T follicular helper cell (primary cell): ENCODE results near the gene IPO9.
"Not testable (repeated sequence)": the region's sequence is repeated elsewhere in the genome, so short reads cannot be mapped to it uniquely, and the experiment has no call there.

ENCODE experiments used
- DNase-seq: peaks from one replicate; pipeline ENCODE4 v3.0.0-alpha.2; 2020; ENCODE audit warnings: low read depth

IPO9 gene

DNA sequence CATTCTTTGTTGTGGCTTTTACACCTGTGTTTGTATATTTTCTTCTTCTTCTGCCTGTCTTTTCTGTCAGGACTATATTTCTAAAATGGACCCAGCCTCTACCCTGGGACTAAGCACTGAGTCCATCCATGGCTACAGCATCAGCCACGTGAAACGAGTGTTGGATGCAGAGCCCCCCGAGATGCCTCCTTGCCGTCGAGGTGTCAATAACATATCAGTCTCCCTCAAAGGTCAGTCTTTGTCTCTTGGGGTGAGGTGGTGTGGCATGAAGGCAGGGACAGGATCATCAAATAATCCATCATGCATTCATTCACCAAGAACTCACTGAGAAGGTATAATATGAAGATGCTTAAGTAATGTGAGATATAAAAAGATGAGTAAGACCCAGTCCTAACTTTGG lies 19.1 kb upstream of the IPO9 start:
- DNase-seq, result no peak

- DNase-seq, result no peak
Observed at GRCh38 chr1:201810466-201811216, 18.3 kb upstream of the IPO9 start.

DNA sequence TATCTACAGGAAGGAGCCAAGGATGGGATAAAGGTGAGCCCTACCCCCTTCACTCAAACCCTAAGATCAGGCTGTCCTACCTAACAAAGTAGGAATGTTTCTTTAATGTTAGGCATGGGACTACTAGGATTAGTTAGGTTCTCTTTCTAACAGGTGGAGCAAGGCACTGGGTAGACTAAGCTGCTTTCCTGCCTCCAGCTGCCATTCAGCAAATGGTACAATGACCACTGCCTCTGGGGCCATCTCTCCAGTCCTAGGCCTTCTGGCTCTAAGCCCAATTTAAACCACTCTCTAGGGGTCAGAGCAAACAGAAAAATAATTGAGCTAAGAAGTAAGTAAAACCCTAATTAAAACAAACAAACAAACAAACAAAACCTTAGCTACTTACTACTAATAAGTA lies 15.7 kb upstream of the IPO9 start:
- DNase-seq, result no peak

- no peak for DNase-seq
Observed at GRCh38 chr1:201816309-201816854, 12.6 kb upstream of the IPO9 start.

DNA sequence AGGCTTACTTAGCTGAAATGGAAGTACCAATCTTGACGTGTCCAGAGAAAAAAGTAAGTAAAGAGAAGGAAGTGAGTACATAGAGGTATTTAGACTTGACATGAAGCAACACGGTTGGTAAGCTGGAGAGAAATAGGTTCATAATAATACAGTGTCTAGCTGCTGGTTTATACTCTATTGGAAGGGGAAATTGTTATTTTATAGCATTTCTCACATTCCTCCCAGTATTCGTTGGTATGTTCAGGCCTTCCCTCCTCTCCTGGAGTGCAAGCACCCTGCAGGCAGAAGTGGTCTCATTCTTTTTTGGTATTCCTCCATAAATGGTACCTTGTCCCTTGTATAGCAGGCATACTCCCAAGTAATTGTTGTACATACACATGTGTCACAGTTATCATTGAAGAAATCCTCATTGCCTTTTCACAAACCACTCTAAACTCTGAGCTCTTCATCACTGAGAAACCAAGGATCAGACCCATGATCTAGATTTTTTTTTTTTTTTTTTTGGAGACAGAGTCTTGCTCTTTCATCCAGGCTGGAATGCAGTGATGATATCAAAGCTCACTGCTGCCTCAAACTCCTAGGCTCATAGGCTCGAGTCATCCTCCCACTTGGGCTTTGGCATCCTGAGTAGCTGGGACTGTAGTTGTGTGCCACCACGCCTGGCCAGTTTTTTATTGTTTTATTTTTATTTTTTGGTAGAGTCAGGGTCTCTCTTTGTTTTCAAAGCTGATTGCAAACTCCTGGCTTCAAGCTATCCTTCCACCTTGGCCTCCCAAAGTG lies 9.8 kb upstream of the IPO9 start:
- DNase-seq, result no peak

- no peak for DNase-seq
Observed at GRCh38 chr1:201820413-201820812, 8.5 kb upstream of the IPO9 start.

DNA sequence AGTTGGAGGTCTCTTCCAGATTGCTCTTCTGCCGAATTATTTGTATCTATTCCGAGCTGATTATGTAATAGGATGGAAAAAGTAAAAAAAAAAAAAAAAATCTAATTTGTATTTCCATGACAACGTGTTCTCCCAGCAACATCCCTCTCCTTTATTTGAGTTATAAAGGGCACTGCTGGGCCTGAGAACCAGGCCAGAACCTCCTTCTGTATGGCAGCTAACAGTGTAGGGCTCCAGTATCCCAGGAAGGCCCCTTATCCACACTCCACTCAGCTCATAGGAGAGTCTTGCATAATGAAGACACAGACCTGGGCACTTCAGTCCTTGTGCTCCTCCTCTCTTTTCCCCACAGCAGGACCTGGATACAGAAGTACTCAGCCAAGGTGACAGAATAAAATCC lies 3.7 kb upstream of the IPO9 start:
- no peak for DNase-seq

DNA sequence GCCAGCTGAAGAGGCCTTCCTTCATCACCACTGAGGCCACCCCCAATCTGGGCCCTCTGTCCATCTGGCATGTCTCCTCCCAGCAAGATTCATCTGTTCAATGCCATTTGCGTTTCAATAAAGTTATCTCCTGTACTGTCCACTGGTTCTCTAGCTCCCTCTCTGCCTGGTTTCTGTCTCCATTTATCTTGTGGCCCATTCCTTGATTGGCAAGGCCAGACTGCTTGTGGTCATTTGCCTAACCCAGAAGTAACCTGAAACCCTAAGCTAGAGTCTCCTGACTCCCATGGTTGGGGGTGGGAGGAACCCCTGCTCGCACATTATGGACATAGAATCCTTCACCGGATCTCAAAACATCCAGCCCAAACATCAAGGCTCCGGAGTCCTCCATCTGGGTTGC lies 2.1 kb upstream of the IPO9 start:
- no peak for DNase-seq

- no peak for DNase-seq
Observed at GRCh38 chr1:201827321-201828216, 1.4 kb upstream of the IPO9 start.

DNA sequence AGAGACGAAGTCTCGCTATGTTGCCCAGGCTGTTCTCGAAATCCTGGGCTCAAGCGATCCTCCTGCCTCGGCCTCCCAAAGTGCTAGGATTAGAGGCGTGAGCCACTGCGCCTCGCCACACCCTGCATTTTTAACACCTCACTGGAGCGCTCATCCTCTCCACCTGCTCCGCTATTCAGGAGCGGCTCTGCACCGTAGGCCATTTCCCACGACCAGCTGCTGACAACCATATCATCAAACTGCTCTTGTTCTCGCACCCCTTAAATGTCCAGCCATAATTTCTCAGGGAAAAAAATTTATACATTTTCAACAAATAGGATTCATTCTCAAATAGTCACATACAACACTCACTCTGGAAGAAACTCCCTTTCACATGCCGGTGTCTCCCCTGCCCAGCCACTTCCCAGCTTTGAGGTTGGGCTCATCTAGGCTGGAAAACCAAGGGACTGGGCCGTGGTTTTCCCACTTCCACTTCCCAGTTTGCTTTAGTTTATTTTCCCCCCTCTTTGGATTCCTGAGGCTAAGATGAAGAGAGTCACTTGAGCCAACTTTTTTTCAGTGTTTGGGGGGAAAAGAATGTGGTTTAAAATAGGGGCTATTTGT lies 639 bp upstream of the IPO9 start:
- no peak for DNase-seq

DNA sequence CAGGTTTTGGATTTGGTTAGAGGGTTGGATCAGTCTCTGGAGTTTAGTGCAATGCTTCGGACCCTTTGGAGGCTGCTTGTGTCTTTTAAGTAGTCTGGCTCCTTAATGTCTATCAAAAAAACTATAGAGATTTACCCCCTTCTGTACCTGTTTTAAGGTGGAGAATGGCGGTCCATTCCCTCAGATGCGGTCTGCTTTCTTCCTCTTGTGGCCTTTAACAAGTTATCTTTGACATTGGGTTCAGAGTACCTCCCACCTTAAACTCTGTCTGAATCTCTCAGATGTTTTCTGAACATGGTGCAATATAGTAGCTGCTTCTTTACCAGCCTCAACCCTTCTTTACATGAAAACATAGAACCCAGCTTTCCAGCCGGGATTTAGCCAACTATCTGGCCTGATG lies 2.4 kb downstream of the IPO9 start:
- DNase-seq, result no peak

- no peak for DNase-seq
Observed at GRCh38 chr1:201834621-201835020, 5.7 kb downstream of the IPO9 start.

DNA sequence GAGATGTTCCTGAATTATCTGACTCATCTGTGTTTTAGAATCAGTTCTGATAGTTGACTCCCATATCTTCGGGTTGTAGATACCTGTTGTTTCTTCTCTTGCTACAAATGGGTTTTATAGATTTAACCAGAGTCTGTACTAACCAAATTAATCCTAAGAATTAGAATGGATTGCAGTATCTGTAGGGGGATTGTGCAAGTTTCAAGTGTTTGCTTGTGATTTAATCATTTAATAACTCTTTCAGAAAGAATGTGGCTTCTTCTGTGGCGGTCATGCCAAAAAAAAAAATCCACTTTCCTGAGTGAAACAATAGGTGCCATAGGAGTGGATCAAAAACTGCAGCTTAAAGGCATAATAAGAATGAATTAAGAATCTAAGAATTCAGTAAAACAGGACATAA lies 9.4 kb downstream of the IPO9 start:
- no peak for DNase-seq

DNA sequence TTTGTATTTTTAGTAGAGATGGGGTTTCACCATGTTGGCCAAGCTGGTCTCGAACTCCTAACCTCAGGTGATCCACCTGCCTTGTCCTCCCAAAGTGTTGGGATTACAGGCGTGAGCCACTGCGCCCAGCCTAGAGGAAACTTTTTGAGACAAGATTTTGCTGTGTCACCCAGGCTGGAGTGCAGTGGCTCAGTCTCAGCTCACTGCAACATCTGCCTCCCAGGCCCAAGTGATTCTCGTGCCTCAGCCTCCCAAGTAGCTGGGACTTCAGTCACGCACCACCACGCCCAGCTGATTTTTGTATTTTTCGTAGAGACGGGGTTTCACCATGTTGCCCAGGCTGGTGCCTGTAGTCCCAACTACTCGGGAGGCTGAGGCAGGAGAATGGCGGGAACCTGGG lies 10.1 kb downstream of the IPO9 start:
- not testable (repeated sequence) for DNase-seq

DNA sequence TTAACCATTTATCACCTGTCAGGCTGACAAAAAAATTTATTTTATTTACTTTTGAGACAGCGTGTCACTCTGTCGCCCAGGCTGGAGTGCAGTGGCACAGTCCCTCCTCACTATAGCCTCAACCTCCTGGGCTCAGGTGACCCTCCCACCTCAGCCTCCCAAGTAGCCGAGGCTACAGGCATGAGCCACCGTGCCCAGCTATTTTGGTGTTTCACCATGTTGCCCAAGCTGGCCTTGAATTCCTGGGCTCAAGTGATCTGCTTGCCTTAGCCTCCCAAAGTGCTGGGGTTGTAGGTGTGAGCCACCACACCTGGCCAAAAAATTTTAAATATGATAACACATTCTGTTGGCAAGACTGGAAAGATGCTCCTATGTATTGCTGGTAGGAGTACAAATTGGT lies 11.1 kb downstream of the IPO9 start:
- DNase-seq, result no peak

DNA sequence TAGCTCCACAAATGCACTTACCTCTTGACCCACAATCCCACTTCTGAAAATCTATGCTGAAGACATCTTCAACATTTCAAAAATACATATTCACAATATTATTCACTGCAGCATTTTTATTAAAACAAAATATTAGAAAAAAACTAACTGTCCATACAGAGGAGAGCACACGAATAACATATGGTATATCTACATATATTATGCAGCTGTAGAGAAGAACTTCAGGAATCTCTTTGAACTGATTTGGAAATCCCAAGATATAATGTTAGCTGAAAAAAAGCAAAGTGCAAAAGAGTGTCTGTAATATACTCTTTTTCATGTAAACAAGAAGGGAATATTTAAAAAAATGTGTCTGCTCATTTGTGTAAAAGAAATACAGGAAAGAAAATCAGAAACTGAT lies 11.5 kb downstream of the IPO9 start:
- no peak for DNase-seq

DNA sequence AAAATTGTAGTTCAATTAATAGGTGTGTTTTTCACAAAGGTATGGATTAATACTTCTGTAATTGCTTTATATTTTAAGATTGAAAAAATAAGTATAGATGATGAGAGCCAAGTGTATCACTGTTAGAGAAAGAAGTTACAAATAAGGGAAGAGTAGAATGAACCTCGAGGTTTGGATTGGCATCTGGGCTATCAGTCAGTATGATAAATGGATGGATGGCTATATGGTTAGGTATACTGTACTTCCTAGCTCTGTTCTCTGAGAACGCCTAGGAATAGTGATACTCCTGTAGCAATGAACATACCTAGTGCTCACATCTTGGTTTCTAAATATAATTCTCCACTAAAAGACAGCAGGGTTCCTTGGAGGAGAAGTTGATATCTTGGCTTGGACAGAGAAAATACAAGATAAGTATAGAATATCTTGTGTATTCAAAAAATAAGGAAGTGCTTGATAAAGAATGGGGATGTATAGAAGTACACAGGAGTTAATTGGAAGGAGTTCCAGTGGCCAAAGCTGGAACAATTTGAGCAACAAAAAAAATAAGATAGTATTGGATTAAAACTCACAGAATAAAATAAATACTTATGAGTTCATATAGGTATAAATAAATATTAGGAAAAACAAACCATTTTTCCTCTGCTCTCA lies 12.4 kb downstream of the IPO9 start:
- DNase-seq, result no peak

- no peak for DNase-seq
Observed at GRCh38 chr1:201842472-201843027, 13.6 kb downstream of the IPO9 start.

DNA sequence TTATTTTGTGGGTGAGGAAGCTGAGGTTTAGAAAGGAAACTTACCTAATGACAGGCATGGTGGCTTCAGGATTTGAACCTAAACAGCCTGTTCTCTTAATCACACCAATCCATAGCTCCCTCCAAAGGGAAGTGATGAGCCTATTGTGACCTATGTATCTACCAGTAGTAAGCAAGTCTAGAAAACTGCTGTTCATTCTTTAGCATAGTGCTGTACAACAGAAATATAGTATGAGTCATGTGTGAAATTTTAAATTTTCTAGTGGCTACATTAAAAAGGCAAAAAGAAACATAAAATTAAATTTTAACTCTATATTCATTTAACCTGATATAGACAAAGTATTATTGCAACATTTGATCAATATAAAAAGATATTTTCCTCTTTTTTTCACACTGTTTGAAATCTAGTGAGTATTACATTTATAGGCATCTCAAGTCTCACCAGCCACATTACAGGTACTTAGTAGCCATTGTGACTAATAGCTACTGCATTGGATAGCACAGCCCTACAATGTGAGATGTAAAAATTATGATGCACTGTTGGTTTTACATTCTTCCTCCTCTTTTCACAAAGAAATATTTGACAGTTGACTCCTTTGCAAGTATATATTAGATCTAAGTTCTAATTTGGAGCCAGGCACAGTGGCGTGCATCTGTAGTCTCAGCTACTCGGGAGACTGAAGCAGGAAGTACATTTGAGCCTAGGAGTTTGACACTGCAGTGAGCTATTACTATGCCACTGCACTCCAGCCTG lies 16.6 kb downstream of the IPO9 start:
- DNase-seq, result no peak

GRCh38 chr1:201847150-201847549 lies 18.2 kb downstream of the IPO9 start:
- DNase-seq, result no peak
